ENCODE measurements around the gene ADAR.

The ADAR gene

GRCh38 chr1:154635171-154635570 lies 27.2 kb upstream of the ADAR start:
- Histone ChIP-seq H3K4me1 (no peaks in the 10 kb centered on the region), H3K36me3 (no peaks in the 10 kb centered on the region), H3K9me3 (no peaks in the 10 kb centered on the region; the same call in 1 of the 2 replicates), H3K27me3 (peaks cover 2% of the 10 kb centered on the region; the same call in 1 of the 2 replicates), H3K4me3 (ENCODE audit: low read depth, low read length) (no peak overlapping the region)
- DNase-seq = no peak
- TF ChIP-seq CTCF (IDR thresholded peaks at IDR 0.05; ENCODE audit: low read depth, low read length) = no peak

GRCh38 chr1:154629675-154630073 lies 21.7 kb upstream of the ADAR start:
- Histone ChIP-seq H3K9me3 (0 out of 2 replicates have a peak, but pooled peaks cover 2% of the 10 kb centered on the region), H3K4me3 (ENCODE audit: low read depth, low read length) (no peak overlapping the region), H3K4me1 (peaks cover 4% of the 10 kb centered on the region; the same call in 1 of the 2 replicates), H3K36me3 (peaks cover 7% of the 10 kb centered on the region; the same call in 1 of the 2 replicates), H3K27me3 (peaks cover 2% of the 10 kb centered on the region; the same call in 1 of the 2 replicates)
- DNase-seq = no peak
- no peak for TF ChIP-seq CTCF (IDR thresholded peaks at IDR 0.05; ENCODE audit: low read depth, low read length)

GRCh38 chr1:154629061-154629674 lies 21.2 kb upstream of the ADAR start:
- Histone ChIP-seq H3K9me3 (0 out of 2 replicates have a peak, but pooled peaks cover 2% of the 10 kb centered on the region), H3K27me3 (peaks cover 2% of the 10 kb centered on the region; the same call in 1 of the 2 replicates), H3K4me3 (ENCODE audit: low read depth, low read length) (no peak overlapping the region), H3K36me3 (peaks cover 12% of the 10 kb centered on the region; the same call in 1 of the 2 replicates), H3K4me1 (peaks cover 4% of the 10 kb centered on the region; the same call in 1 of the 2 replicates)
- TF ChIP-seq CTCF (IDR thresholded peaks at IDR 0.05; ENCODE audit: low read depth, low read length) = no peak
- DNase-seq = no peak

GRCh38 chr1:154628121-154628405 lies 20.1 kb upstream of the ADAR start:
- TF ChIP-seq CTCF (IDR thresholded peaks at IDR 0.05; ENCODE audit: low read depth, low read length) = no peak
- H3K4me3 ChIP-seq (ENCODE audit: low read depth, low read length) = peak overlapping the region; percentile 81
- peaks cover 18% of the 10 kb centered on the region; the same call in 1 of the 2 replicates for H3K36me3 ChIP-seq
- 0 out of 2 replicates have a peak, but pooled peaks cover 2% of the 10 kb centered on the region for H3K9me3 ChIP-seq
- DNase-seq = no peak
- no peaks in the 10 kb centered on the region; the same call in 1 of the 2 replicates for H3K27me3 ChIP-seq
- peaks cover 4% of the 10 kb centered on the region; the same call in 1 of the 2 replicates for H3K4me1 ChIP-seq

GRCh38 chr1:154627257-154628120 lies 19.5 kb upstream of the ADAR start:
- H3K9me3 ChIP-seq = 0 out of 2 replicates have a peak, but pooled peaks cover 2% of the 10 kb centered on the region
- peak overlapping the region; percentile 81 for H3K4me3 ChIP-seq (ENCODE audit: low read depth, low read length)
- H3K4me1 ChIP-seq = peaks cover 4% of the 10 kb centered on the region; the same call in 1 of the 2 replicates
- TF ChIP-seq CTCF (IDR thresholded peaks at IDR 0.05; ENCODE audit: low read depth, low read length) = no peak
- H3K36me3 ChIP-seq = peaks cover 22% of the 10 kb centered on the region; the same call in 1 of the 2 replicates
- peak; percentile 91 for DNase-seq
- no peaks in the 10 kb centered on the region; the same call in 1 of the 2 replicates for H3K27me3 ChIP-seq
